Activated CD4-positive, alpha-beta T cell treated with anti-CD3 and anti-CD28 coated beads, Interleukin-2, Interleukin-6, amounts not matched to agents 100 ng/mL and 50 ng/mL, durations not matched to agents 16 hours and 8 hours (primary cell): ENCODE measurements around the gene NPB.

Source experiments
- DNase-seq: peaks from one replicate; pipeline ENCODE4 v3.0.0-alpha.2; 2020

Gene NPB

GRCh38 chr17:81927653-81928543 lies 25.9 kb downstream of the NPB start, which contains the start of gene MAFG:
Gene MAFG (minus strand): TSS chr17:81927735. CDS start chr17:81923185, 4,550 bp downstream.
- DNase-seq: peak; percentile 94

DNA sequence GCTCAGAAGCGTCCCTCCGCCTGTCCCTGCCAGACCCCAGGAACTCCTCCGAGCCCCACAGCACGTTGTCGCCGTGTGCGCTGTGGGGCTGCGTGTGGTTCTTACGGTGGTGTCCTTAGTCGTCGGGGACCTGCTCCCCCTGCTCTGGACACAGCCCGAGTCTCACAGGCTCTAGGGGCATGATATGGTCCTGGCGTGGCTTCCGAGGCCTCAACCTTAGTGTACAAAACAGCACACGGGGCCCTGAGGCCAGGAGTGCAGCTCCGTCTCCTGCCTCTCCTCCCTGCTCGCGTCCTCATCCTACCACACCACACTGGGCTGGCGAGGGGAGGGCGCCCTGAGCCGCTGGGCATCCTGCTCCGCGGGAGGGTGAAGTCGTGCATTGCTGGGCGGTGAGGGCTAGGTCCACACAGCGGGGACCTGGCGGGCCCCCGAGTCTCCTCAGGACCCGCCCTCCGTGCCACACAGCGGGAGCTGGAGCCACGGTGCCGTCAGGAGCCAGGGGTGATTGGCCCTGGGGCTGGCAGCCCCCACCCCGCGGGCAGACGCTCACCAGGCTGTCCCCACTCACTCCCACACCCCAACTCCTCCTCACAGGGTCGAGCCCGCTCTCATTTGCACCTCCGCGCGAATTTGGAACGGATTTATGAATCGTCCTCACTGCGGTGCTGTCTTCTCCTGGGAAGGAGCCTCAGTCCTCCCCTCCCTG lies 26.7 kb downstream of the NPB start:
- no peak for DNase-seq

GRCh38 chr17:81929253-81930141 lies 27.5 kb downstream of the NPB start:
- no peak for DNase-seq

DNA sequence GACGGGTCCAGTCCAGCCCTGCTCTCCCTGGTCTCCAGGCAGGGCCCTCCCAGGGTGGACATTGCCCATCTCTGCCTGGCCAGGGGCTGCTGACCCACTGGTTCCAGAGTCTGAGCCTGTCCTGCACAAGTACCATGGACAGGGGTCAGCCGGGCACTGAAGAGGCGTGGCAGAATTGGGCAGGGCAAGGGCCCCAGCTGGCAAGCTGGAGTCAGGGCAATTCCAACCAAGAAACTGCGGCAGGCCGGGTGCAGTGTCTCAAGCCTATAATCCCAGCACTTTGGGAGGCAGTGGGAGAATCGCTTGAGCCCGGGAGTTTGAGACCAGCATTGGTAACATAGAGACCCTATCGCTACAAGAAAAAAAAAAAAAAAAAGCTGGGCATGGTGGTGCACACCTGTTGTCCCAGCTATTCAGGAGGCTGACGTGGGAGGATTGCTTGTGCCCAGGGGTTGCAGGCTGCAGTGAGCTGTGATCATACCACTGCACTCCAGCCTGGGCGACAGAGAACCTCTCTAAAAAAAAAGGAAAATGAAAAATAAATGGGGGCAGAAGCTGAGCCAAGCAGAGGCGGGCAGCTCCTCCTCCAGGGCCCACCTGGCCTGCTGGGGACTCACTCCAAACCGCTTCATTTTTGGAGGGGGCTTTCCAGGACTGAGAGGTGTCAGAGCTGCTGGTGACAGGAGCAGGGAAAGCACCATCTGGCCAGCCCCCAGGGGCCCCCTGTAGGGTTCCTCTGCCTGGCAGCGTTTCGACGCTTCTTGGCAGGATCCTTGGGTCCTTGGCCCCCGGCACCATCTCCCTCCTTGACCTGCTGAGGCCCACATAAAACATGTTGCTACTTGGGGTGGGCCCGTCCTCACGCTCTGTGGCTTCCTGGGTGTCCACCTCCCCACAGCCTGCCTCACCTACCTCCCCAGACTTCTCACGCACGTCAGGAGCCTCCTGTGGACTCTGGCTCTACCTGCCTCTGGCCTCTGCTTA lies 28.4 kb downstream of the NPB start:
- DNase-seq: no peak

GRCh38 chr17:81931189-81931556 lies 29.1 kb downstream of the NPB start:
- DNase-seq: no peak

DNA sequence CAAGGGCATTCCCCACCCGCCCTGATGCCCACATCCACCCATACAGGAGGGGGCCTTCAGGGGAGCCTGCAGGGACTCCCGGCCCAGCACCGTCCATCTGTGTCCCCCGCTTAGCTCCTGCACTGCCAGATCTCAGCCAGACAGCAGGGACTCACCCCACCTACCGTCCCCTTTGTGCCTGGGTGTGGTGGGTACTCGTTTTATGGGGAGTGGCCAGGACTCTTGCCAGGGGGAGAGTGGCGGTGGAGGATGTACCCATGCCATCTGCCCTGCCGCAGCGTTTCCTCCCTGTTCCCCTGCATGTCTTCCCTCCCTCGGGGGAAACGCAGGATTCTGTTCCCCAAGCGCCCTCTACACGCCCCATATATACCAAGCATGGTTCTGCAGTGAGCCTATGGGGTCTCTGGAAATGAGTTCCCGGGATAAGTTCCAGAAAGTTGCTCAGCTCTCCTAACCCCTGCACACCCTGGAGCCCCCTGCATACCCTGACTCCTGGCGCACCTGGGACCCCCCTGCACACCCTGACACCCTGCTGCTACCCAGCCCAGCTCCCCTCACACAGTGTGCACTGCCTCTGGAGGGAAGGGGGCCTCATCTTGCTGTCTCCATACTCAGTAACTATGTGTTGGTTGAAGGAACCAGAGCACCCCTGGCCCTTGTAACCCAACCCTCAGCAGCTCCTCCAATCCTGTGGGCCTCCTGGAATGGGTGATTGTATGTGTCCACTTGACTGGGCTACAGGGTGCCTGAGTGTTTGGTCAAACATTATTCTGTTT lies 29.7 kb downstream of the NPB start:
- no peak for DNase-seq

DNA sequence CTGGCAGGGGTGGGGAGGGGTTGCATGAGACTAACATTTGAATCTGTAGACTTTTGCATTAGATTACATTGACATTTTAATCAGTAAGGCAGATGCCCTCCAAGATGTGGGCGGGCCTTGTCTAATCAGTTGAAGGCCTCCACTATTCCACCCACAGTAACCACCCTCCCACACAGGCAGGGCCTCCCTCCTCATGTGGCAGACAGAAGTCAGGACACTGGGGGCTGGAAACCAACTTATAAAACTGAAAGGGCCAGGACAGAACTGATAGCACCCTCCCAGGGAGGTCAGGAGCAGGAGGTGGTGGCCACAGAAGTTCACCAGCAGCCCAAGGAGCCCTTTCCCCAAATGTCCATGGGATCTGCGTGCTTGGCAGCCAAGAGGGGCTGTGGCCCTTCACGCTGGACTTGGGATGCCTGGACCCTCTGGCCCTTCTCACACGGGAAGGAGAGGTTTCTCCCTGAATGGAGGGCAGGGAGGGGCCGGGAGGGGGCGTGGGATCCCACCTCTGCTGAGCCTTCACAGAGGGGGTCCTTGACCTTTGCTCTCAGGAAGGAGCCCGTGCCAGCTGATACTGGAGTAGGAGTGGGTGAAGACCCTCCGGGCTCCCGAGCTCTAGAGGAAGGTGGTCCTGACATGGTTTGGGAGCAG lies 30.4 kb downstream of the NPB start:
- DNase-seq: no peak

DNA sequence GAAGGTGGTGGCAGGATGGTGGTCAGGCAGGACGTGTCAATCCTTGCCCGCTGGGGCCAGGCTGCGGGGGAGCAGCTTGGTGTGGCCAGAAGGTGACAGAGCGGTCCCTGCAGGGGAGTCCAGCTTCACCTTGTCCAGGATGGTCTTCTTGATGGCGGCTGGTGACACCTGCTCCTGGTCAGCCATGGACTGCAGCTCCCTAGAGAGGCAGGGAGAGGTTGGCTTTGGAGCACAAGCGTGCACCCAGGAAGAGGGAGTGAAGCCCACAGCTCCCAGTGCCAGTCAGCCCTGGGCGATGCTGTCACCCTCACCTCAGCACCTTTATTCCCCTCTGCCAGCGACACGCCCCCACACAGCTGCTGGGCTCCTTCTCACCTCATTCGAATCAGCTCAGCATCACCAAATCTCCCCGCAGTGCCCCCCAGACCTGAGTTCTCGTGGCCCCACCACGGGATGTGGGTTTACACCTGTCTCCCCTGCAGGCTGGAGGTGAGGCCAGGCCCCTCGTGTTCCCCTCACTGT lies 31.2 kb downstream of the NPB start:
- no peak for DNase-seq

- DNase-seq: no peak
These were observed 32.2 kb downstream of the NPB start for GRCh38 chr17:81934098-81934757.

DNA sequence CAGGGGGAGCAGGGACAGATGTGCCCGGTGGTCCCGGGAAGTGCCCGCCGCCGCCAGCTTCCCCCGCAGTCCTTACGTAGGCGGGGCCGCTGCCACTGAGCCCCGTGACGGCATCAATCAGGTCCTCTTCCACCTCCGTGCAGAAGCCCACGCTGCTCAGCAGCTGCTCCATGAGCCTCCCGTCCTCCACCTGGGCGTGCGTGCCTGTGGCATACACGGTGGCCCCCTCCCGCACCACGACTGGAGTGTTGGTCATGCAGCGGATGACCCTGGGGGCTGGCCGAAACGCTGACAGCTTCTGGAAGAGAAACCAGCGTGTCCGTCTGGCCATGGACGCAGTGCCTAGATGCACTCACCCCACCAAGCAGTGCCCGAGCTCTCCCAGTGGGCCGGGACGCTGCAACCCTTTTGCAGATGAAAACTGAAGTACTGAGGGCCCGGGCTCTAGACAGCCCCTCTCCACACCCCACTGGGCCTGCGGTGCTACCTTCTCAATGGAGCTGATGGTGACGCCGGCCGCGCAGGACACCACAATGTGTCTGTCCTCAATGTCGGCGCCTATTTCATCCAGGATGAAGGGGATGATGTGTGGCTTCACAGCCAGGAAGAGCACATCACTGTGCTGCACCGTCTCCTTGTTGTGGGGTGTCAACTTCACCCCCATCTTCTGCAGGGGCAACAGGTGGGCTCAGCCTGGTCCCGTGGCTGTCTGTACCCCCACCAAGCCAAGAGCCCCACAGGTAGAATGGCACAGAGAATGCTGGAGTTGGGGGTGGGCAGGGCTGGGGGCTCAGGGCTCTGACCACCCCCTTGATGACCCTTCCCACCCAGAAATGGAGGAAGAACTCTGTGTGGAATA lies 33.0 kb downstream of the NPB start:
- no peak for DNase-seq

DNA sequence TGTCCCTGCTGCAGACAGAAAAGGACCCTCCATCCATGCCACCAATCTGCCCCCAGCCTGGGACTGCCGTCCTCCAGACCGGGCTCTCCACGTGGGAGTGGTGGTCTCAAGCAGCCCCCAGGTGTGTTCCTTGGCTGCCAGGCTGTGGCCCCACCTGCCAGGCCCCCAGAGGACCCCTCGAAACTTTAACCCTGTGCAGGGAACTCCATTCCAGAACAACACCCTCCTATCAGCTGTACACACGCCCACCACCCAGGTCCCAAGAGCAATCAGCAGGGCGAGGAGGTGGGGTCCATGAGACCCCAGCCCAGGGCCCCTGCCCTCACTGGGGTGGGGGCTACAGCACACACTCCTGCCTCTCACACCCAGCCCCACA lies 33.7 kb downstream of the NPB start:
- no peak for DNase-seq

DNA sequence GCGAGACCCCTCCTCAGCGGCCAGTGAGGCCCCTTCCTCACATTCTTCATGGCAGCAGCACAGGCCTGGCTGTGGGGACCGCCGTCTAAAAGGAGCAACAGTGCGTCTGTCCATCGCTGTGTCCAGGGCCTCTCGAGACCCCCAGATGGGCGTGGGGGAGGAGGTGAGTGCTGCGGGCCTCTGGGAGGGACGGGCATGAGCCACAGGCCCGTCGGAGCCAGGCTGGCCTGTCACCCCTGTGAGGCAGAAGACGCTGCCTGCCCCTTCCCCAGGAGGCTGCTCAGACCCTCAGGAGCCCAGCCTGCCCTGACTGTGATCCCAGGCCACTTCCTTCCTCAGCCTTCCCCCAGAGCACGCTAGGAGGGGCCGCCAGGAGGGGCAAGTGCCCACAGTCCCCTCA lies 37.2 kb downstream of the NPB start:
- no peak for DNase-seq

DNA sequence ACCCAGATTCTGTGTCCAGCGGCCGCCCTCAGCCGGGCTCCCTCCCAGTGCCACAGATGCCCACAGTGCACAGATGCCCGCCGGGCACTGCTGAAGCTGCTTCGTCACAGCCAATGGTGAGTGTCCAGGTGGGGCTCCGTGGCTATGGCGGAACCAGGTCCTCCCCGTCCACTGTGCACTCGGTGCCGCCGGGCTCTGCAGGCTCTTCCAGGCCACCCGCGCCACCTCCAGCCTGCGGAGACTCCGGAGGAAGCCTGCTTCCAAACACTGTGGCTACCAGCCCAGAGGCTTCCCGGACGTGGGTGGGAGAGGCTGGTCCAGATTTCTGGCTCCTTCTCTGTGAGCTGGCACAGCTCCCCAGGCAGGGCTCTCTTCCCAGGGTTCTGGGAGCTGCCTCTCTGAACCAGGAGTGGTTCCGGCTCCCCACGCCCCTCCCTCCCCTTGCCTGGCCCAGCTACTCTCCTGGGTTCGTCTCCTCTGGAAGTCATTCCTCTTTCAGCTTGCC lies 37.9 kb downstream of the NPB start:
- DNase-seq: no peak

DNA sequence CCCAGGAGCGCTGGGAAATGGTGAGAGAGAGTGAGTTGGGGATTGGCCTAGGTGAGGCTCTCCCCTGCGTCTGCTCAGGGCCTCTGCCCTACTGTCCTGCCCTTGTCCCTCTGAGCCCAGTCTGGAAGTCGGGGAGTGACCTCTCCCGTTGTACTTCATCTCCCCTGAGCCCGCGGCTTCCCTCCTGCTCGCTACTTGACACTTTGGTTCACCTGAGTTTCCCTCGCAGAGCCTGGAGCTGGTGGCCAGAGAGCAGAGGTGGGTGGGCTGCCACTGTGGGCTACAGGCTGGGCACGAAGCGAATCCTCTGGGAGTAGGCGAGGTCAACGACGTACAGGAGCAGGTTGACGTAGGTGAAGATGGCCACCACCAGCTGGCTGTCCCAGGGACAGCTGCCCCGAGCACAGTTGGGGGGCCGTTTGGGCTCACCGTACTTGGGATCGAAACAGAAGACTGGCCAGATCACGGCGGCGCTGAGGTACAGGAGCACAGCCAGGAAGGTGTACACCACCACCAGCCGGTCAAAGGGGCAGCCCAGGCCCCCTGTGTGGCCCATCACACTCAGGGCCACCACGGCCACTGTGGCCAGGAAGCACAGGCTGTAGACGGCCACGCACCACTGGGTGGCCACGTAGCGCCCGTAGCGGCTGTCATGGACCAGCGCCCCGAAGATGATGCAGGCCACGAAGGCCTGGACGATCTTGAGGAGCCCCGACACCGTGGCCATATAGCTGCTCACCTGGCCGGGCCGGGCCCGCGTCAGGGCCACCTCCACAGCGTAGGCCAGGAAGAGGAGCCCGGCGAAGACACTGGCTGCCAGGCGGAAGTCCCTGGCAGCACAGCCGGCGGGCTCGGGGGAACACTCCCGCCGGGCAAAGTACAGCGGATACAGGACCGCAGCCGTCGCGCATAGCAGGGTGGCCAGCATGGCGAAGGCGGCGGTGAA lies 38.8 kb downstream of the NPB start:
- DNase-seq: no peak

GRCh38 chr17:81941484-81942166 lies 39.6 kb downstream of the NPB start:
- no peak for DNase-seq

DNA sequence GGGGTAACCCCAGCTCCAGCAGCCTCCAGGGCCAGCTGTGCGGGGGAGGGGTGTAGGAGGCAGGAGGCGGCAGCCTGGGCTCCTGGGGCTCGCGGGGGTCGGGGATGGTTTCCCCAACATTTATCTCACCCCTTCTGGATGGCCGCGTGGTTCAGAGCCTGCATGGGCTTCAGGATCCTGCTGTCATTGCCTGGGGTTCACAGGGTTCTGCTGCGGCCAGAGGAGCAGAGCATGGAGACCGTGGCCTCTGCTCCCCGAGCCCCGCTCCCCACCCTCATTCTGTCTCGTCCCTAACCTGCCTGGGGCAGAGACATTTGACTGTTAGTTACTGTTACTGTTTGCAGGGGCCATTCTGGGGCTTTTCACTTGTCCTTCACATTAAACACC lies 40.1 kb downstream of the NPB start:
- no peak for DNase-seq

DNA sequence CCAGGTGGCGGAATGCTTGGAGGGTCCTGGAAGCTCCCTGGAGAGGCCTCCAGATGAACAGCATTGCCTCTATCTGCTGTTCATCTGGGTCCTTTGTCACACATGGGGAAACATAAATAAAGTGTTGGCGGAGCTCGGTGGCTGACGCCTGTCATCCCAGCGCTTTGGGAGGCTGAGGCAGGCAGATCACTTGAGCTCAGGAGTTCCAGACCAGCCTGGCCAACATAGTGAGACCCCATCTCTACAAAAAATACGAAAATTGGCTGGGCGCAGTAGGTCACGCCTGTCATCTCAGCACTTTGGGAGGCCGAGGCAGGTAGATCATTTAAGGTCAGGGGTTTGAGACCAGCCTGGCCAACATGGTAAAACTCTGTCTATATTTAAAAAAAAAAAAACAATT lies 42.8 kb downstream of the NPB start:
- DNase-seq: no peak
